H1 (cell line): ENCODE data around the gene URB2. TPM values are rescaled to one million over a fixed set of nuclear protein-coding genes. Genes with fewer than 3 reads are reported as not detected.

Experiments
- polyA plus RNA-seq, 7 experiments: library from polyadenylated mRNA; depleted of rRNA in 3 of 7; stranded (reverse) in 5 of 7; unstranded in 2 of 7; fragments of >200 nt in 5 of 7; fragments of 200-250 nt in 2 of 7; gene quantifications; 1 replicate in 5 of 7; 2 replicates in 1 of 7; 4 replicates in 1 of 7; pipeline versions ENCODE4 v1.2.1 to v1.2.3, GENCODE V29; 2011 to 2013; ENCODE audit warnings: missing spikeins in 2 of 7, mixed read lengths in 2 of 7
- total RNA-seq: library from RNA; stranded (reverse); fragmentation: NEBNext Ultra II Directional; extraction: Animal tissue kit (Norgen Biotek cat#: 25700); gene quantifications from 2 replicates; pipeline ENCODE4 v1.2.1, GENCODE V29; 2021
- TF ChIP-seq, protein P1 (sequence below), 3 experiments: IDR thresholded peaks; 1 replicate in 2 of 3; 2 replicates in 1 of 3; pipeline versions ENCODE4 v1.5.1 to v1.6.1; 2011; ENCODE audit warnings: low read length in 3 of 3, mild to moderate bottlenecking in 3 of 3, inconsistent platforms in 2 of 3, low read depth in 1 of 3, moderate library complexity in 1 of 3; ENCODE audit not compliant: insufficient read depth in 1 of 3; ENCODE audit errors: control extremely low read depth in 1 of 3

Gene URB2
- total and polyA plus RNA-seq, 2 of the 8 experiments (the other 6 are each of a cell fraction or from before 2014, with no cell fraction given) = 13.7 to 33.0 TPM

GRCh38 chr1:229582011-229582694 is 43.9 kb upstream of the URB2 start (continued):
- TF ChIP-seq, protein P1, sequence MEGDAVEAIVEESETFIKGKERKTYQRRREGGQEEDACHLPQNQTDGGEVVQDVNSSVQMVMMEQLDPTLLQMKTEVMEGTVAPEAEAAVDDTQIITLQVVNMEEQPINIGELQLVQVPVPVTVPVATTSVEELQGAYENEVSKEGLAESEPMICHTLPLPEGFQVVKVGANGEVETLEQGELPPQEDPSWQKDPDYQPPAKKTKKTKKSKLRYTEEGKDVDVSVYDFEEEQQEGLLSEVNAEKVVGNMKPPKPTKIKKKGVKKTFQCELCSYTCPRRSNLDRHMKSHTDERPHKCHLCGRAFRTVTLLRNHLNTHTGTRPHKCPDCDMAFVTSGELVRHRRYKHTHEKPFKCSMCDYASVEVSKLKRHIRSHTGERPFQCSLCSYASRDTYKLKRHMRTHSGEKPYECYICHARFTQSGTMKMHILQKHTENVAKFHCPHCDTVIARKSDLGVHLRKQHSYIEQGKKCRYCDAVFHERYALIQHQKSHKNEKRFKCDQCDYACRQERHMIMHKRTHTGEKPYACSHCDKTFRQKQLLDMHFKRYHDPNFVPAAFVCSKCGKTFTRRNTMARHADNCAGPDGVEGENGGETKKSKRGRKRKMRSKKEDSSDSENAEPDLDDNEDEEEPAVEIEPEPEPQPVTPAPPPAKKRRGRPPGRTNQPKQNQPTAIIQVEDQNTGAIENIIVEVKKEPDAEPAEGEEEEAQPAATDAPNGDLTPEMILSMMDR (IDR thresholded peaks at IDR 0.05; ENCODE audit: control extremely low read depth in 1 of 3, insufficient read depth in 1 of 3, low read depth in 1 of 3, low read length in 3 of 3) = no peak
